Heart right ventricle (tissue), 16 donors: ENCODE data around the gene PLS3. TPM values are rescaled to one million over a fixed set of nuclear protein-coding genes. Genes with fewer than 3 reads are reported as not detected.

Experiments used
- ATAC-seq, 8 donors: fragments of 200-7000 bp; cut with Tn5 transposase; one replicate each; pipeline ENCODE4 v1.9.1; 2020; ENCODE audit warnings: mild to moderate bottlenecking in 8 of 8, moderate library complexity in 8 of 8, moderate number of reproducible peaks in 1 of 8
- DNase-seq, 2 donors: peaks; one replicate each; pipeline ENCODE4 v3.0.0-alpha.2; 2020
- H3K27ac ChIP-seq, 10 donors: fragments of 200-600 bp; sonication (generic) in 2 of 10; one replicate each; pipeline versions ENCODE4 v1.5.0 to v1.8.0; 2020 to 2022; ENCODE audit warnings: mild to moderate bottlenecking in 3 of 10
- H3K27me3 ChIP-seq, 7 donors: fragments of 200-600 bp; one replicate each; pipeline ENCODE4 v1.8.0; 2021 to 2022; ENCODE audit warnings: mild to moderate bottlenecking in 2 of 7
- H3K36me3 ChIP-seq, 9 donors: fragments of 200-600 bp; sonication (generic) in 1 of 9; one replicate each; pipeline versions ENCODE4 v1.5.0 to v1.8.0; 2020 to 2022; ENCODE audit warnings: mild to moderate bottlenecking in 2 of 9
- H3K4me1 ChIP-seq, 9 donors: fragments of 200-600 bp; sonication (generic) in 1 of 9; one replicate each; pipeline versions ENCODE4 v1.5.0 to v1.8.0; 2020 to 2022; ENCODE audit warnings: mild to moderate bottlenecking in 4 of 9
- H3K4me3 ChIP-seq, 10 donors: fragments of 200-600 bp; sonication (generic) in 2 of 10; one replicate each; pipeline versions ENCODE4 v1.5.0 to v1.8.0; 2020 to 2022; ENCODE audit warnings: mild to moderate bottlenecking in 7 of 10, moderate library complexity in 2 of 10
- H3K9me3 ChIP-seq, 11 donors: fragments of 200-600 bp in 10 of 11; sonication (generic) in 2 of 11; one replicate each; pipeline versions ENCODE4 v1.5.0 to v1.8.0; 2013 to 2022; ENCODE audit warnings: mild to moderate bottlenecking in 2 of 11, control low read depth in 1 of 11, moderate library complexity in 1 of 11
- CTCF ChIP-seq, 9 donors: fragments of 200-600 bp; sonication (generic) in 2 of 9; IDR thresholded peaks; one replicate each; pipeline versions ENCODE4 v1.5.0 to v1.8.0; 2021 to 2022; ENCODE audit warnings: antibody characterized with exemption in 9 of 9, mild to moderate bottlenecking in 5 of 9, moderate library complexity in 1 of 9
- WGBS, 2 donors: extraction: QIAGEN DNeasy Blood & Tissue Kit; methylation state at CpG; one replicate each; pipeline ENCODE4 v1.1.7; 2013; ENCODE audit warnings: inconsistent platforms in 1 of 2; 5-methylcytosine and 5-hydroxymethylcytosine counted together
- intact Hi-C, 10 donors: fragments of 100-400 bp; cut with DNase I; formaldehyde crosslinking; loops; one replicate each; pipeline versions ENCODE4 v1.11.1 to v1.14.2; 2022
- polyA plus RNA-seq, 2 donors: library from polyadenylated mRNA; stranded (reverse); fragments of 200-250 nt; gene quantifications; one replicate each; pipeline ENCODE4 v1.2.3, GENCODE V29; 2013
- total RNA-seq, 10 donors: library from RNA; stranded (reverse); fragmentation: NEBNext Ultra II Directional in 3 of 10; extraction: Animal tissue kit (Norgen Biotek cat#: 25700) in 3 of 10; gene quantifications; one replicate each; pipeline versions ENCODE4 v1.2.1 to v1.2.4, GENCODE V29; 2021 to 2023
- donor health status: Arrhythmogenic right ventricular cardiomyopathy.
- donor health status: ischemic (EF 13 %, LVEDD 7.1; RV severe dilation, severe dysfunction).
- donor health status: healthy with polysubstance abuse.
- donor health status: DM: no; HTN: yes; CAD: no.
- donor health status: DM: no; HTN: no; CAD: no.
- donor health status: ischemic (EF 25% LVEDD 6.9; RV normal size, moderate dysfunction).
- donor health status: ischemic (EF 25% LVEDD 5.7; RV mildly dilated, moderate dysfunction).
- donor health status: healthy.
- donor health status: DM: yes; HTN: yes; CAD: no.
- donor health status: Ischemic cardiomyopathy.
- donor health status: ischemic (EF 35%, LVEDD 5.7; RV mildly dilated, moderate dysfunction).
- donor health status: nonischemic (EF 11% LVEDD 7.7; RV severe dilation, severe dysfunction).
- donor health status: DM: yes; HTN: yes; CAD: no.
- donor health status: PGD.
- donor health status: ischemic (EF 29% LVEDD 5.4; RV normal size, mild dysfunction).
- donor health status: nonischemic (EF 23%, LVEDD 6.1; RV moderate dilation, normal function).

PLS3 gene
- total and polyA plus RNA-seq, 12 donors: 29.7 to 56.9 (median 38.0) TPM

- H3K27ac ChIP-seq: peak overlapping the region in 9 of 10 donors; percentile 33 to 81 (median 65)
- TF ChIP-seq CTCF (IDR thresholded peaks at IDR 0.05): no peak
- intact Hi-C loops: no loop called here
- peak in 4 of 8 donors; percentile 32 to 61 (median 52) for ATAC-seq
- H3K9me3 ChIP-seq: no peaks in the 10 kb centered on the region
- 26 to 31% methylated on average over 2 of the region's 2 CpGs for WGBS, 2 donors
- peak overlapping the region in 1 of 10 donors; percentile 5 for H3K4me3 ChIP-seq
- peaks cover 0 to 13% (median 0%) of the 10 kb centered on the region in 9 donors for H3K36me3 ChIP-seq
- DNase-seq: no peak
- peaks cover 0 to 67% (median 0%) of the 10 kb centered on the region in 7 donors for H3K27me3 ChIP-seq
- H3K4me1 ChIP-seq: peaks cover 0 to 63% (median 26%) of the 10 kb centered on the region in 9 donors
Measured at GRCh38 chrX:115581759-115582615, 21.0 kb downstream of the PLS3 start.

GRCh38 chrX:115582616-115583495, 21.9 kb downstream of the PLS3 start:
- intact Hi-C loops: no loop called here
- H3K4me1 ChIP-seq: peaks cover 0 to 66% (median 26%) of the 10 kb centered on the region in 9 donors
- H3K27ac ChIP-seq: peak overlapping the region; percentile 22 to 81 (median 60)
- H3K27me3 ChIP-seq: peaks cover 0 to 59% (median 0%) of the 10 kb centered on the region in 7 donors
- H3K9me3 ChIP-seq: no peaks in the 10 kb centered on the region
- TF ChIP-seq CTCF (IDR thresholded peaks at IDR 0.05): no peak
- H3K4me3 ChIP-seq: peak overlapping the region in 5 of 10 donors; percentile 10 to 32 (median 22)
- WGBS, 2 donors: 26 to 31% methylated on average over 13 of the region's 13 CpGs
- peaks cover 0 to 7% (median 0%) of the 10 kb centered on the region in 9 donors for H3K36me3 ChIP-seq
- ATAC-seq: peak in 7 of 8 donors; percentile 25 to 65 (median 53)
- DNase-seq: peak in 1 of 2 donors; percentile 14

GRCh38 chrX:115583496-115584004, 22.6 kb downstream of the PLS3 start:
- Histone ChIP-seq H3K27me3 (peaks cover 0 to 59% (median 0%) of the 10 kb centered on the region in 7 donors), H3K36me3 (peaks cover 0 to 7% (median 0%) of the 10 kb centered on the region in 9 donors), H3K27ac (peak overlapping the region in 9 of 10 donors; percentile 33 to 81 (median 65)), H3K9me3 (no peaks in the 10 kb centered on the region), H3K4me1 (peaks cover 0 to 66% (median 26%) of the 10 kb centered on the region in 9 donors), H3K4me3 (peak overlapping the region in 3 of 10 donors; percentile 10 to 26 (median 22))
- WGBS, 2 donors: 29 to 34% methylated on average over 5 of the region's 5 CpGs
- no peak for DNase-seq
- TF ChIP-seq CTCF (IDR thresholded peaks at IDR 0.05): no peak
- intact Hi-C loops: no loop called here
- peak in 1 of 8 donors; percentile 7 for ATAC-seq

GRCh38 chrX:115584696-115585095, 23.7 kb downstream of the PLS3 start:
- Histone ChIP-seq H3K36me3 (peaks cover 0 to 3% (median 0%) of the 10 kb centered on the region in 9 donors), H3K27me3 (peaks cover 0 to 65% (median 0%) of the 10 kb centered on the region in 7 donors), H3K27ac (peak overlapping the region in 7 of 10 donors; percentile 33 to 81 (median 68)), H3K9me3 (no peaks in the 10 kb centered on the region), H3K4me3 (no peak overlapping the region), H3K4me1 (peaks cover 0 to 66% (median 26%) of the 10 kb centered on the region in 9 donors)
- intact Hi-C loops: no loop called here
- no peak for TF ChIP-seq CTCF (IDR thresholded peaks at IDR 0.05)
- ATAC-seq: peak in 1 of 8 donors; percentile 35
- 56 to 66% methylated on average over 2 of the region's 2 CpGs for WGBS, 2 donors
- DNase-seq: no peak
